Activated T-cell treated with anti-CD3 and anti-CD28 coated beads for 24 hours (primary cell): ENCODE results near the gene CDCA4.
"Not testable (repeated sequence)": the region's sequence is repeated elsewhere in the genome, so short reads cannot be mapped to it uniquely, and the experiment has no call there.

Source experiments
- DNase-seq: peaks from one replicate; pipeline ENCODE4 v3.0.0-alpha.2; 2020; ENCODE audit warnings: low read depth

Gene CDCA4

DNA sequence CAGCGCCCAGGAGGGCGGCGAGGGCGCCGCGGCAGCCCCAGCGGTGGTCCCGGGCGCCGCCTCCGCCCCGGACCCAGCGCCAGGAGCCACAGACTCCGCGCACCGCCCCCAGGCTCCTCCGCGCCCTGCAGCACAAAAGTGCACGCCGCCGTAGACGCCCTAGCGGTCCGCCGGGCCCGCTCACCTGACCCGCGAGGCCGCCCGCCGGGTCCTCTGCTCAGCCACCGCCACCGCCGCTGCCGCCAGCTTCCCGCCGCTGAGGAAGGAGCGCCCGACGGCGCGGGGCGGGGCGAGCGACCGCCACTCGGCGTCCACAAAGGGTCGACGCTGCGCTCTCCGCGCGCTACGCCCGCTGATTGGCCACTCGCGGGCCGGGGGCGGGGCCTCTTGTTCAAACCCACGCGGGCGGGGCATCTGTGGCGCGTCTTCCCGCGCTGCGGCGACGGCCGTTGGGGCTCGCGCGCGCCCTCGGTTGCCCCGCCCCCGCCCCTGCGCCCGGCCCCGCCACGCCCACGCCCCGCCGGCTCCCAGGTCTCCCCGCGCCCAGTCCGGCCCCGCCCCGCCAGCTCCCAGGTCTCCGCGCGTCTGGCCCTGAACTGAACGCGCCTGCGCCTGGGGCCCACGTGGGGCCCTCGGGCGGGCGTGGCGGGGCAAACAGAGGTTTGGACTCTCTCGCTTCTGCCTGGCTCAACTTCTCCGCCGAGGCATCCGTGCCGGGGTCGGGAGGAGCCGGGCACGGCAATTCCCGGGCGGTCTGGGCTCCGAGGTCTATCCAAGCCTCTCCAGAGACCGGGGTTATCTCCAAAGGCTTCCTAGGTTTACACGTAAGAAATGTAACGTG lies at the start of gene CDCA4:
Gene CDCA4 (minus strand): TSS at position 269 of the 841 bp plus-strand sequence. CDS start 9,154 bp downstream, outside the sequence.
- peak; percentile 98 for DNase-seq

DNA sequence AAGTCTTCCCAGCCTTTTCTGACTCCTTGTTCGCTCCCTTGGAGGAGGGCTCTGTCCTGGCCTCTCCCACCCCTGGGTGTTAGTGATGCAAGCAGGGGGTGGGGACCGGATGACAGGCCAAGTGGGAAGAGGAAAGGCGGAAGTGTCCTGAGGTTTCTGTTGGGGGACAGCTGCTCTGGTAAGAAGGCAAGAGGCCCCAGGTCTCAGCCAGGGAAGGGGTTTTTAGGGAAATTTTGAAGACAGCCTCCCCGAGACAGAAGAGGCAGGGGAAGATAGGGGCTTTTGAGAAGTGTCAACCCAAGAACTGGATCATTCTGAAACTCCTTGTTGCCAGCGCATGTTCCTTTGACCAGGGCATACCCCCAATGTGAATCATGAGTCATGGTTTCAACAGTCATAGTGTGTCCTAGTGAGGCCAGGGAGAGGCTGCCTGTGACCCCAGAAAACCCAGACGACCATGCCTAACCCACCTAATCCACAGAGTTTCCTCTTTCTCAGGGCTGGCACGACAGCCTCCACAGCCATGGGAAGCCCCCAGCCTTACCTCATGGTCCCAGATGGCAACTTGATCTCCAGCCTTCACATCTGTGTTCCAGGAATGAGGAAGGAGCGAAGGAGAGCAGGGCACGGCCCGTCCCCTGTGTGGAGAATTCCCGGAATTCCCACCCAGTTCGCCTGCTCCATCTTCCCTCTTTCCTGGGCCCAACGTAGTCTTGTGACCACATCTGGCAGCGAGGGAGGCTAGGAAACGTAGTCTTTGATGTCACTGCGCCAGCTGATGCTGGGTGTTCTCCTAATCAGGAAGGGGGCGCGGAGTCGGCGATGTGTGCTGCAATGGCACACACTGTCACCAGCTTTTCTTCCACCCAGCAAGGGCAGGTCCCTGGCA lies 49.2 kb upstream of the CDCA4 start:
- DNase-seq, result peak; percentile 51

DNA sequence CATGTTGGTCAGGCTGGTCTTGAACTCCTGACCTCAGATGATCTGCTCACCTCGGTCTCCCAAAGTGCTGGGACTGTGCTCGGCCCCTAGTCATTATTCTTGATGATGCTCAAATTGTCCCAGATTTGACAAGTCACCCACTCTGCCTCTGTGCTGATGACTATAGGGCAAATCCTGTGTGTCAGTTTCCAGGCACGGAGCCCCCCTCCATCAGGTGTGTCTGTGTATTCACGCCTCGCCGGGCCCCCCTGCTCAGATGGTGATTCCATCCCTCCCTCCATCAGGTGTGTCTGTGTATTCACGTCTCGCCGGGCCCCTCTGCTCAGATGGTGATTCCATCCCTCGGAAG lies 48.6 kb upstream of the CDCA4 start:
- DNase-seq, result no peak

DNA sequence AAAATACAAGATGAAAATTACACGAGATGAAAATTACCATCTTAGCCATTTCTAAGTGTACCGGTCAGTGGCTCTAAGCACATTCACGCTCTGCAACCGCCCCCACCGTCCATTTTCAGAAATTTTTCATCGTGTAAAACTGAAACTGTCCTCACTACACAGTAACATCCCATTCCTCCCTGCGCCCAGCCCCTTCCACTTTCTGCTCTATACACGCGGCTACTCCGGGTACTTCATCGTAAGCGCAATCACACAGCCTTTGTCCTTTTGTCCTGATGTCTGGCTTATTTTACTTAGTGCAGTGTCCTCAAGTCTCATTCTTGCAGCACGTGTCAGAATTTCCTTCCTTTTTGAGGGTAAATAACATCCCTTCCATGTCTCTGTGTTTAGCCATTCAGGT lies 47.9 kb upstream of the CDCA4 start:
- DNase-seq, result no peak

DNA sequence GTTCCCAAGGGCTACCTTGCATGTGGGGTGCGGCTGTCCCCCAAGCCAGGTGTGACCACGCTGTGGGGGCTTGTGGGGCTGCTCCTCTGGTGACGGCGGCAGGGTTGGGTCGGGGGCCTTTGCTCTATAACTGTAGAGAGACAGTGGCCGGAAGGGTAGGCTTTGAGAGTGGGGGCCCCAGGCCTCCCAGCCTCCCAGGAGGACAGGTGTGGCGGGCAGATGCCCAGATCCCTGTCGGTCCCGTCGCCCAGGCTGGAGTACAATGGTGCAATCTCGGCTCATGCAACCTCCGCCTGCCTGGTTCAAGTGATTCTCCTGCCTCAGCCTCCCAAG lies 47.1 kb upstream of the CDCA4 start:
- DNase-seq, result no peak

DNA sequence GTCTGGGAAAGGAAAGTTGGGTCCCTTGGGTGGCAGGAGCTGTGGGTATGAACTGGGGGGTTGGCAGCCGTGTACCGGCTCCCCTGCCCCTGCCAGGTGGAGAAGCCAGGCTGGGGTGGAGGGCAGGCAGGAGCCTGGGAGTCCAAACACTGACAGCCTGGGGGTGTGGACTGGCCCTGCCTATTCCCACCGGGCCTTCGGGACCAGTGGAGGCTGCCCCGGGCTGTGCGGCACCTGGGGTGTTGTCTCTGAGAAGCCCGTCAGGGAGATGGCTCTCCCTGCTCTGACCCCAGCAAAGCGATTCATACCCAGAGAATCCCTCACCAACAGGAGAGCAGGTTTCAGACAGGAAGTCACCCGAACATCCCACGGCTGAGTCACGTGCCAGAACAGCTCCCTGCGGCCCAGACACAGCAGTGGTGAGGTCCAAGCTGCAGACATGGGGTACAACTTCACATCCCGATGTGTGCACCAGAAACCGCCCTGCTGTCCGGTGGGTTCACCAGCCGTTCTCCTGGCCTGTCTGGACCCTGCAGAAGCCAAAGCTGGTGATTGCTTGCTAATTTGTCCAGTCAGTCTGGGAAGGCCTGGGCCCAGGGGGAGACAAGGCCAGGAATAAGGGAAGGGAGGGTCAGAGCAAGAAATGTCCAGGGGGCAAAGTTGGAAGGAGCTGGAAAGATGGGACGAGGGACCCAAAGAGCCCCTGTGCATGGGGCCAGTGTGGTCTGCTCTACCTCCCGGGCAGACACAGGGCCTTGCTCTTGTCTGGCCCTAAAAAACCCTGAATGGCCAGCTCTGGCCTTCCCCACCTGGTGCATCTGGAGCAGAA lies 46.5 kb upstream of the CDCA4 start:
- DNase-seq, result peak; percentile 66

DNA sequence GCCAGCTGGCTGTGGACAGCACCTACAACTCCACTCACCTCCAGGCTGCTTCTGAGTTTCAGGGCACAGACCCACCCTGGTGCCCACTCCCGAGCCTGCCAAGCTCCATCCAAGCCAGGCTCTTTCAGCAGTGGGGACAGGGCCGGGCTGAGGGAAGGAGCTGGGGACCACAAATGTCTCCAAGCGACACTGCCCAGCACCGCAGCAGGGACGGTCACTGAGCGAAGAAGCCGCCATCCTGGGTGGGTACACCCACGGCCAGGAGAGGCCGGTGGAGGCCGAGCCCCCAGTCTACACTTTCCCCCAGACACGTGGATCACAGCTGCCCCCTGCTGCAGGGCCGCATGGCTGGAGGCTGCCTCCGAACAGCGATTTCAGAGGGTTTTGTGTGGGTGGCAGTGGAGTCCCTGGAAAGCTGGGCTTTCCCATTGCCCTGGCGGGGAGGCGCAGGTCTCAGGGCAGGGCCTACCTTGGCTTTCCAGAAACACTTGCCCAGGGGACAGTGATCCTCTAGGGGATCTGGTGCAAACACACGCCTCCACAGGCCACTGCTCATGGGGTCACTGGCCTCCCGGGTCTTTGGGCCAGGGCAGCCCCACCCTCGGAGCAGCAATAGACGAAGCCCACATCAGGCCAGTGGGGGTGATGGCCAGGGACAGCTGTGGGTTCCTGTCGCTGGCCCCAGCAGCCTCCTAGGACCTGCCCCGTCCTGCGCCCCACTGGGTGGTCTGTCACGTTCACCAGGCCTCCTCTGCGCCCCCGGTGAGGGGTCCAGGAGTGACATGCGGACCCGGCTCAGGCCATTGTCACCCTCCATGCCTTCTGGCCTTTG lies 45.6 kb upstream of the CDCA4 start:
- DNase-seq, result no peak

DNA sequence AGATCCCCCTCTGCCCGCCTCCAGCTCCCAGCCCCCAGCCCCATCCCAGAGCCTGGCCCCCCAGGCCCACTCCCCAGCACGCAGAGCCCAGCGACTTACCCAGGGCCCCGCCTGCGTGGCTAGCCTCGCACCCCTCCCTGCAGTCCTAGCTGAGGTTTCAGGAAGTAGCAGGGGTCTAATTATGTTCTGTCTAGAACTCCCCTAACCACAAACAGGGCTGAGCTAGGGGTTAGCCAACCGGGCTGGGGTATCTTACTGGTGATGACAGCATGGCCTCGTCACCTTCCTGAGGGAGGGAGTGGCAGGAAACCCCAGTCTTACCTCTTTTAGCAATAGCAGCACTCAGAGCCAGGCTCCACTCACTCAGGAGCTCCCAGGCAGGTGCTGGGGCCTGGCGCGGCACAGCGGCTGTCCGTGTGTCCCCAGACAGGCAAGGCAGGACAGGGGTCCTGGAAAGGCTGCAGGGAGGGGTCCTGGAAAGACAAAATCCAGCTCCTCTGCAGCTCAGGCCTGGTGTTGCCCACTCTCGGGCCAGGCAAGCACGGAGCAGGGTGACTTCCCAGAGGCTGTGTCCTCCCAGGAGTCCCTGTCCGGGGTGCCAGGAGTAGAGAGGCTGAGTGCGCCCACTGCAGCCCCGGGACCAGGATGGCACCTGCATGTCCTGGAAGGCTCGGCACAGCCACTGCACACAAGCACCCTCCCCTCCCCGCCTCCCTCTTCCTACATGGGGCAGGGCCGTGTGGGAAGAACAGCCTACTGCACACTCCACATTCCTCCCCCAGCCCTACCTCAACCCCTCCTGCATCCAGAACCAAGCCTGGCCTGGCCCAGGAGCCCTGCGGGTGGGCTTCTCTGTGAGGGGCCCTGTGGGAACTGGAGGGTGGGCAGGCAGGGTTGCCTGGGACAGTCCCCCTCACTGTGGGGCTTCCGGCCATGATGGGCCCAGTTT lies 44.7 kb upstream of the CDCA4 start, which contains the start of gene GPR132:
Gene GPR132 (minus strand): TSS at position 151 of the 949 bp plus-strand sequence. CDS start 10,010 bp downstream, outside the sequence.
- peak; percentile 81 for DNase-seq

DNA sequence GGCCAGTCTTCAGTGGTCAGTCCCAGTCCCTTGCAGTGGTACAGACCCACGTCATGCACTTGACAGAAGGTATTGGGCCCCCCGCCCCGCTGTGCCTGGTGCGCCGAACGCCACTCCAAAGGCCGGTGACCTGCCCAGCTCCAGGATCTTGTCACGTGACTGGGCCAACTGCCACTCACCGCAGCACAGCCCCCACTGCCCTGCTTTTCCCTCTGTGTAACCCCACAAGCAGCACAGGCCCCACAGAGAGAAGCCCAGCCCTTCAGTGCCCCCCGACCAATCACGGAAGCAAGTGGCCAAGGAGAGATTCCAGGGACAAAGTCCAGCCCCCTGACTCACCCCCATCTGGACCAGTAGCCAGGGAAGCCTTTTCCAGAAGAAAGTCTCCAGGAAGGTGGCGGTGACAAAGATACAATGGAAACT lies 43.8 kb upstream of the CDCA4 start:
- DNase-seq, result no peak

DNA sequence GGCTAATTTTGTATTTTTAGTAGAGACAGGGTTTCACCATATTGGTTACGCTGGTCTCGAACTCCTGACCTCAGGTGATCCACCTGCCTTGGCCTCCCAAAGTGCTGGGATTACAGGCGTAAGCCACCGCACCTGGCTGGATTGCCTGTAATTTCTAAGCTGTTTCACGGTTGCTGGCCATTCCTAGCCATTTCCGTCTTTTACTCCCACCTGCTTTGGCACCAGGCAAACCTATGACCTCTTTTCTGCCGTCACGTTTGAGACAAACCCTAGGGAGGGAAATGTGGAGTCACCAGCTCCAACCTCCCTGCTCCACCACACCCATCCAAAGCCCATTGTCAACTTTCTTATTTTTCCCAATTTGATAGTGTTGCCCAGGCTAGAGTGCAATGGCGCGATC lies 43.1 kb upstream of the CDCA4 start:
- DNase-seq, result no peak

DNA sequence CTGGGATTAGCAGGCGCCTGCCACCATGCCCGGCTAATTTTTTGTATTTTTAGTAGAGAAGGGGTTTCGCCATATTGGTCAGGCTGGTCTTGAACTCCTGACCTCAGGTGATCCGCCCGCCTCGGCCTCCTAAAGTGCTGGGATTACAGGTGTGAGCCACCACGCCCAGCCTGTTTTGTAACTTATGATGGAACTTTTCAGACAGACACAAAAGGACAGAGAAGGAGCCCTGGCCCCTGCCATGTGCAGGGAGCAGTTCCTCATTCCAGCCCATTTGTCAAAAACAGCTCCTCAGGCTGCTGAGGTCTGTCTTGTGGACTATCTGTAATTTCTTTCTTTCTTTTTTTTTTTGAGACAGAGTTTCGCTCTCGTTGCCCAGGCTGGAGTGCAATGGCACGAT lies 42.6 kb upstream of the CDCA4 start:
- not testable (repeated sequence) for DNase-seq

DNA sequence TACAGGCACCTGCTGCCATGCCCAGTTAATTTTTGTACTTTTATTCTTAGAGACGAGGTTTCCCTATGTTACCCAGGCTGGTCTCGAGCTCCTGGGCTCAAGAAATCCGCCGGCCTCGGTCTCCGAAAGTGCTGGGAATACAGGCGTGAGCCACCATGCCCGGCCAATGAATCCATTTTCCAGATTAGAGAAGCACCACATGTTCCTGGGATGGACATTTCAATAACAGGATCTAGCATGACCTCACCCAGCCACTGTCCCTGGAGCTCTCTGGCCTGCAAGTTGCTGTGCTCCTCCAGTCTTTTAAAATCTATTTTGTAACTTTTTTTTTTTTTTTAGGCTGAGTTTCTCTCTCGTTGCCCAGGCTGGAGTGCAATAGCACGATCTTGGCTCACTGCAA lies 42.2 kb upstream of the CDCA4 start:
- DNase-seq, result no peak

DNA sequence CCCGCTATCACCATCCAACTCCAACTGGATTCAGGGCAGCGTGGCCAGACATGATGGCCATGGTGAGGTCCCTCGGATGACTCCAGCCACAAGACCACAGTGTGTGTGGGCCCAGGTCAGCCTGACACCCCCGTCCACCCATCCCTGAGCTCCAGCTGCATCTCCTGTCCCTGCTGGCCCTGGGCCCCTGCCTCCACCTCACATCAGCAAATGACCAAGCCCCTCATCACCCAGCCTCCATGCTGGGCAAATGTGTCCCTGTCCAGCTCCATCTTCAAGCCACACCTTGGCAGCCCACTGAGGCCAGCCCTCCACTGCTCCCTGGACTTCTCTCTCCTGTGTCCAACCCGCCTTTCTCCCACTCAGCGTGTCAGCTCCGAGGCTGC lies 41.2 kb upstream of the CDCA4 start:
- DNase-seq, result no peak

DNA sequence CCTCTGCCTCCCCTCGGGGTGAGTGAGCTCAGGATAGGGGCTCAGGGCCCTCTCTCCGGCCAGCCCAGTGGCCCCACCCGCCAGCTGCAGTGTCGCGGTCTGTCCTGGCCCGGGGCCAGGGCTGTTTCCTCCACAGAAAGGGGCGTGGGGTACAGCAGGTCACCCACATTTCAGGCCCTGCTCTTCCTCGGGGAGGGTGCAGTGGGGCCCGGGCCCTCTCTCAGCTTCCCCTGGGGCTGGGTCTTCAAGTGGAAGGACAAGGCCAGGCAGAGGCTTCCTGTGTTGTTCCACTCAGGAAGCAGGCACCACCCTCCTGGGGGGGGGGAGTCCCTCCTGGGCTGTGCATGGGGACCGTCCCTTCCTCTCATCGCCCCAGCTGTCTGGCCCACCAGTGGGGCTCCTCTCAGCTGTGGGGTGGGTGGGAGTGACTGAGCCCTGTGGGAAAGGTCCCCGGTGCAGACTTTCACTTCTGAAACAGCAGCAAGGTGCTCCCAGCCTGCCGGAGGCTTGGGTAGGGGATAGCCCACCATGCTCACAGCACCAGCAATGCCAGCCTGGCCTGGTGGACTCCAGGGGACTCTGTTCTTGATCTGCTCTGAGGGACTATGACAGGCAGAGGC lies 40.7 kb upstream of the CDCA4 start:
- peak; percentile 54 for DNase-seq

DNA sequence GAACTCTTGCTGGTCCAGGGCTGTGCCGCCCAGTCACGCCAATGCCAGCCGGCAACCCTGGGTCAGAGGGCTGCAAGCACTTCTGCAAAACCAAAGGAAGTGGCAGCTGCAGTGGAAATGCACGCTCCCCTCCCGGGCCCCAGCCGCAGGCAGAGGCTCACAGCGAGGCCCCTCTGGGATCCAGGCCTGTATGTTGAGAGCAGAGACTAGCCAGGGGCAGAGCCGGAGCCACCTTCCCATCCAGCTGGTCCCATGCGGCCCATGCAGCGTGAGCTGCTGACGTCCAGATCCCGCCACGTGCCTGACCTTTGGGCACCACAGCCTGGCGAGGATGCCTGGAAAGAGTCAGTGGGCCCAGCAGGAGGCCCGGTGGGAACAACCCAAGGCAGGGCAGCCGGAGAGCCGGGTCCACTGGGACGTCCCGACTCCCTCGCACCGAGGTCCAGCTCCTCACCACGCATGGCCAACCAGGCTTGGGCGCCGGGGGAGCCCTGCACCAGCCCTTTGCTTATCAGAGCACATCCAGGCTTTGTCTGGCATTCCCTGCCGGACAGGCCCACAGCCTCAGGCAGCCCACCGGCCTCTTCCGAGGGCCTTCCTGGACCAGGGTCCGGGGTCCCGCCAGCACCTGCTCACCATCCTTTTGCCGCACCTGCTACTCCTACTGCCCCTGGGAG lies 40.0 kb upstream of the CDCA4 start:
- DNase-seq, result no peak

DNA sequence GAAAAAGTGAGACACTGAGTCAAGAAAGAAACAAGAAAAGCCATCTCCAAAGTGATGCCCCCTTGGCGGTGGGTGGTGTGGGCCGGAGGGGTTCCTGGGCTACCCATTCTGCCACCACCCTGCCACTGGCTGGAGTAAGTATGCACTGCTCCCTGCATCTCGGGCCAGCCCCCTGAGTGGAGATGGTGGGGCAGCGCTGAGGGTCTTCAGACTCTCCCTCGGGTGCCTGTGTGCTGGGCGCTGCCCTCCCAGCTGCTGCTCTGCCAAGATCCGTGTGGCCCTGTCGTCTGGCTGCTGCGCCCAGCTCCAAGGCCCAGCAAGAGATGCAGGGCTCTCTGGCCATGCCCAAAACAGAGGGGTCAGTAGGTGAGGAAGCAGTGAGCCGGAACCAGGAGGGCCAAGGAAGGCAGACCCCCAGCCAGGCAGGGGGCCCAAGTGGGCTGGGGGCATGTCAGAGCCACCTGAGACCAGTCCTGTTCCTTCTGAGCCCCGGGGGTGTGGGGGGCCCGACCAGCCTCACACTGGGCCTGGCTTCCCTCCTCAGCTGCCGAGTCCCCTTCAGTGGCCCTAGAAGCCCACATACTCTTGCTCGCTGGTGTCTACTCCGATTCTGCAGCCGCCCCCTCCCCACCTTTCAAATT lies 39.2 kb upstream of the CDCA4 start:
- no peak for DNase-seq

DNA sequence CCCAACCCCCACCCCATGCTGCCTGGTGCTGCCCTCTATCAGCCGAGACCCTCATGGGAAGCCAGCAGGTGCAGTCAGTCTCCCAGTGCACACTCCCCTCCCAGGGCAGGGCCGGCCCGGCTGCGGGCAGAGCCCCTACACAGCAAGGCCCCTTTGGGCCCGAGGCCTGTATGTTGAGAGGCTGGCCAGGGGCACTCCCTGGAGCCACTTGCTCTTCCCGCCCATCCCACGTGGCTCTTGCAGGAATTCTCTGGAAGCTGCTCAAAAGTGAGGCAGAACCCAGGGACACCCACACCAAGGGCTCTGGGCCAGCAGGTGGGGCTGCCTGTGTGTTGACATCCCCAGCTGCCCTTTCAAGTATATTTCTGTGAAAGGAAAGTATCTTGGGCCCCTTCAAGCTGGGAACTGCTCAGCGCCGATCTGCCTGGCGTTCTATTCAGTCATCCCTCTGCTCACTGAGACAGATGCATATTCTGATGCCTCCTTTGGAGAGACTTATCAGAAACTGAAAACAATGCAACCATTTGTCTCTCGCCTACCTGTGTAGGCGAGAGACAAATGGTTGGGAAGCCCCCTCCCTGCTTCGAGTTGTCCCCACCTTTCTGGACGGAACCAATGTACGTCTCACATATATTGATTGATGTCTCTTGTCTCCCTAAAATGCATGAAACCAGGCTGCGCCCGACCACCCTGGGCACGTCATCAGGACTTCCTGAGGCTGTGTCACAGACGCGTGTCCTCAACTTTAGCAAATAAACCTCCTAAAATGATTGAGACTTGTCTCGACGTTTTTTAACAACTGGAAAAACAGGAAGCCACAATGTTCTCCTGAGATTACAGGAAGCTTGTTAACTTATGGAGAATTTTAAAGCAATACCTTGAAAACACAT lies 38.4 kb upstream of the CDCA4 start:
- peak; percentile 52 for DNase-seq
